Dendritic cell treated with granulocyte-macrophage colony-stimulating factor and Interleukin-4, amounts not matched to agents 40 ng/mL and 50 ng/mL, for 4 days (primary cell): Measurements from ENCODE around the gene CDC42.

ENCODE experiments used
- H3K27ac Mint-ChIP-seq: one replicate; pipeline ENCODE4 v1.8.0; 2022; ENCODE audit warnings: mild to moderate bottlenecking, mixed read lengths
- H3K27me3 Mint-ChIP-seq: one replicate; pipeline ENCODE4 v1.8.0; 2022; ENCODE audit warnings: mild to moderate bottlenecking, mixed read lengths
- H3K36me3 Mint-ChIP-seq: one replicate; pipeline ENCODE4 v1.8.0; 2022; ENCODE audit warnings: low read depth, mixed read lengths
- H3K4me1 Mint-ChIP-seq: one replicate; pipeline ENCODE4 v1.8.0; 2022; ENCODE audit warnings: low read depth, mixed read lengths
- H3K4me3 Mint-ChIP-seq: one replicate; pipeline ENCODE4 v1.8.0; 2022; ENCODE audit warnings: mild to moderate bottlenecking, moderate library complexity, mixed read lengths
- H3K9me3 Mint-ChIP-seq: one replicate; pipeline ENCODE4 v1.8.0; 2022; ENCODE audit warnings: mixed read lengths
- intact Hi-C: fragments of 100-400 bp; cut with micrococcal nuclease; formaldehyde crosslinking; loops from one replicate; pipeline ENCODE4 v1.15.0; 2022

CDC42 gene

GRCh38 chr1:22115286-22115685 lies 62.8 kb downstream of the CDC42 start:
- peaks cover 19% of the 10 kb centered on the region for H3K4me1 Mint-ChIP-seq
- no peaks in the 10 kb centered on the region for H3K27me3 Mint-ChIP-seq
- H3K9me3 Mint-ChIP-seq = no peaks in the 10 kb centered on the region
- H3K4me3 Mint-ChIP-seq = no peak overlapping the region
- intact Hi-C loops = no loop called here
- H3K36me3 Mint-ChIP-seq = peaks cover 98% of the 10 kb centered on the region
- no peak overlapping the region for H3K27ac Mint-ChIP-seq

GRCh38 chr1:22117238-22117637 lies 64.7 kb downstream of the CDC42 start:
- Mint-ChIP-seq H3K9me3 (no peaks in the 10 kb centered on the region), H3K27ac (no peak overlapping the region), H3K4me1 (peaks cover 14% of the 10 kb centered on the region), H3K4me3 (no peak overlapping the region), H3K36me3 (peaks cover 93% of the 10 kb centered on the region), H3K27me3 (no peaks in the 10 kb centered on the region)
- intact Hi-C loops = no loop called here

- H3K4me1 Mint-ChIP-seq = peaks cover 14% of the 10 kb centered on the region
- H3K27me3 Mint-ChIP-seq = no peaks in the 10 kb centered on the region
- H3K4me3 Mint-ChIP-seq = no peak overlapping the region
Measured at GRCh38 chr1:22117851-22118250, 65.3 kb downstream of the CDC42 start.

GRCh38 chr1:22118291-22118992 lies 65.9 kb downstream of the CDC42 start:
- H3K9me3 Mint-ChIP-seq = no peaks in the 10 kb centered on the region
- H3K27ac Mint-ChIP-seq = no peak overlapping the region
- no peaks in the 10 kb centered on the region for H3K27me3 Mint-ChIP-seq
- intact Hi-C loops = no loop called here
- no peak overlapping the region for H3K4me3 Mint-ChIP-seq
- H3K36me3 Mint-ChIP-seq = peaks cover 81% of the 10 kb centered on the region
- H3K4me1 Mint-ChIP-seq = peaks cover 14% of the 10 kb centered on the region

More at GRCh38 chr1:22117851-22118250, 65.3 kb downstream of the CDC42 start:
- no peaks in the 10 kb centered on the region for H3K9me3 Mint-ChIP-seq
- intact Hi-C loops = no loop called here
- H3K27ac Mint-ChIP-seq = no peak overlapping the region
- peaks cover 87% of the 10 kb centered on the region for H3K36me3 Mint-ChIP-seq

GRCh38 chr1:22119626-22120468 lies 67.3 kb downstream of the CDC42 start:
- Mint-ChIP-seq H3K4me1 (peaks cover 12% of the 10 kb centered on the region), H3K27ac (no peak overlapping the region), H3K36me3 (peaks cover 67% of the 10 kb centered on the region), H3K4me3 (no peak overlapping the region), H3K9me3 (no peaks in the 10 kb centered on the region), H3K27me3 (no peaks in the 10 kb centered on the region)
- intact Hi-C loops = no loop called here

- no peaks in the 10 kb centered on the region for H3K27me3 Mint-ChIP-seq
- intact Hi-C loops = no loop called here
- H3K4me3 Mint-ChIP-seq = no peak overlapping the region
- peaks cover 7% of the 10 kb centered on the region for H3K4me1 Mint-ChIP-seq
- H3K36me3 Mint-ChIP-seq = peaks cover 61% of the 10 kb centered on the region
- no peaks in the 10 kb centered on the region for H3K9me3 Mint-ChIP-seq
- H3K27ac Mint-ChIP-seq = no peak overlapping the region
Measured at GRCh38 chr1:22120469-22120790, 67.9 kb downstream of the CDC42 start.

GRCh38 chr1:22121421-22121911 lies 69.0 kb downstream of the CDC42 start:
- H3K27ac Mint-ChIP-seq = no peak overlapping the region
- H3K9me3 Mint-ChIP-seq = no peaks in the 10 kb centered on the region
- no peak overlapping the region for H3K4me3 Mint-ChIP-seq
- peaks cover 2% of the 10 kb centered on the region for H3K4me1 Mint-ChIP-seq
- intact Hi-C loops = no loop called here
- H3K36me3 Mint-ChIP-seq = peaks cover 53% of the 10 kb centered on the region
- no peaks in the 10 kb centered on the region for H3K27me3 Mint-ChIP-seq

GRCh38 chr1:22122273-22123070 lies 70.0 kb downstream of the CDC42 start:
- Mint-ChIP-seq H3K36me3 (peaks cover 43% of the 10 kb centered on the region), H3K27me3 (no peaks in the 10 kb centered on the region), H3K4me3 (no peak overlapping the region), H3K9me3 (no peaks in the 10 kb centered on the region), H3K27ac (no peak overlapping the region), H3K4me1 (no peaks in the 10 kb centered on the region)
- intact Hi-C loops = no loop called here

- Mint-ChIP-seq H3K36me3 (peaks cover 37% of the 10 kb centered on the region), H3K27ac (no peak overlapping the region), H3K27me3 (peaks cover under 1% of the 10 kb centered on the region), H3K9me3 (no peaks in the 10 kb centered on the region), H3K4me1 (no peaks in the 10 kb centered on the region), H3K4me3 (no peak overlapping the region)
- intact Hi-C loops = no loop called here
Measured at GRCh38 chr1:22123071-22123390, 70.5 kb downstream of the CDC42 start.

- H3K4me3 Mint-ChIP-seq = no peak overlapping the region
- no peaks in the 10 kb centered on the region for H3K9me3 Mint-ChIP-seq
- peaks cover 1% of the 10 kb centered on the region for H3K27me3 Mint-ChIP-seq
- H3K36me3 Mint-ChIP-seq = peaks cover 28% of the 10 kb centered on the region
- intact Hi-C loops = no loop called here
- no peak overlapping the region for H3K27ac Mint-ChIP-seq
- no peaks in the 10 kb centered on the region for H3K4me1 Mint-ChIP-seq
Measured at GRCh38 chr1:22123901-22124404, 71.4 kb downstream of the CDC42 start.

GRCh38 chr1:22124592-22125229 lies 72.2 kb downstream of the CDC42 start:
- Mint-ChIP-seq H3K27me3 (peaks cover 1% of the 10 kb centered on the region), H3K4me3 (no peak overlapping the region), H3K9me3 (no peaks in the 10 kb centered on the region), H3K4me1 (no peaks in the 10 kb centered on the region), H3K36me3 (peaks cover 20% of the 10 kb centered on the region), H3K27ac (no peak overlapping the region)
- intact Hi-C loops = no loop called here

GRCh38 chr1:22126531-22126930 lies 74.0 kb downstream of the CDC42 start:
- intact Hi-C loops = no loop called here
- H3K4me3 Mint-ChIP-seq = no peak overlapping the region
- H3K36me3 Mint-ChIP-seq = peaks cover 2% of the 10 kb centered on the region
- no peak overlapping the region for H3K27ac Mint-ChIP-seq
- H3K9me3 Mint-ChIP-seq = no peaks in the 10 kb centered on the region
- no peaks in the 10 kb centered on the region for H3K4me1 Mint-ChIP-seq
- H3K27me3 Mint-ChIP-seq = peaks cover 1% of the 10 kb centered on the region

GRCh38 chr1:22127248-22127647 lies 74.7 kb downstream of the CDC42 start:
- Mint-ChIP-seq H3K4me1 (no peaks in the 10 kb centered on the region), H3K27ac (no peak overlapping the region), H3K27me3 (peaks cover 1% of the 10 kb centered on the region), H3K9me3 (no peaks in the 10 kb centered on the region), H3K4me3 (no peak overlapping the region), H3K36me3 (no peaks in the 10 kb centered on the region)
- intact Hi-C loops = no loop called here
